Left hindlimb (tissue), 1 donor: ENCODE measurements around the gene AGRN.
"Not testable (repeated sequence)": the region's sequence is repeated elsewhere in the genome, so short reads cannot be mapped to it uniquely, and the experiment has no call there.

Experiments used
- DNase-seq: peaks from one replicate; pipeline ENCODE4 v3.0.0-alpha.2; 2018

Gene AGRN

DNA sequence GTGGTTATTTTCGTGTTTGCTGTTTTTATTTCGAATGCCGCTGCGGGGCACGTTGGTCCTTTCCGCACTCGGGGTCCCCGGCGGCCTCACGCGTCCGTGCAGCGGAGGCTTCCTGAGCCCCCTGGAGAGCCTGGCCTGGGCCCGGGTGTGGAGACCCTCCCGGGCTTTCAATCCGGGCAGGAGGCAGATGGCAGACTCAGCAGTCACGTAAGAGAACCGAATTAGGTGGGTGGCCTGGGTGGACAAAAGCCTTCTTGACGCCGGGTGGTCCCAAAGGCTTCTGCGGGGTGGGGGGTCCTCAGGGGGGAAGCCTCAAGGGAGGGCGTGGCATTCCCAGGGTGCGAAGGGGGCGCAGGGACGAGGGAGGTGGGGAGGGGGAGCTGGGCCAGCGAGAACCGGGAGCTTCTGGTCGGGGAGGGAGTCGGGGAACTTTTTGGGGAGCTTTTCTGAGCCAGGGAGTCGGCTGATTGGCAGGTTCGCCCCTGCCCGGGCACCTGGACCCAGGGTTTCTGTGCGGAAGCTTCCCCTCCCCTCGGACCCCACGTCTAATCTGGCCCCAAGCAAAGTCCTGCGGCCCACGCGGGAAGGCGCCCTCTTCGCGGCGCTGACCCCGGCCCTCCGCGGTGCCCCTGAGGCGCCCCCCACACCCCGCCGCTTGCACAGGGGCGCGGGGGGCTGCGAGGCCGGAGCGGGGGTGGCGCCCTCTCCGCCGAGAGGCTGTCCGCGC lies 18.7 kb upstream of the AGRN start:
- DNase-seq, result peak; percentile 57

DNA sequence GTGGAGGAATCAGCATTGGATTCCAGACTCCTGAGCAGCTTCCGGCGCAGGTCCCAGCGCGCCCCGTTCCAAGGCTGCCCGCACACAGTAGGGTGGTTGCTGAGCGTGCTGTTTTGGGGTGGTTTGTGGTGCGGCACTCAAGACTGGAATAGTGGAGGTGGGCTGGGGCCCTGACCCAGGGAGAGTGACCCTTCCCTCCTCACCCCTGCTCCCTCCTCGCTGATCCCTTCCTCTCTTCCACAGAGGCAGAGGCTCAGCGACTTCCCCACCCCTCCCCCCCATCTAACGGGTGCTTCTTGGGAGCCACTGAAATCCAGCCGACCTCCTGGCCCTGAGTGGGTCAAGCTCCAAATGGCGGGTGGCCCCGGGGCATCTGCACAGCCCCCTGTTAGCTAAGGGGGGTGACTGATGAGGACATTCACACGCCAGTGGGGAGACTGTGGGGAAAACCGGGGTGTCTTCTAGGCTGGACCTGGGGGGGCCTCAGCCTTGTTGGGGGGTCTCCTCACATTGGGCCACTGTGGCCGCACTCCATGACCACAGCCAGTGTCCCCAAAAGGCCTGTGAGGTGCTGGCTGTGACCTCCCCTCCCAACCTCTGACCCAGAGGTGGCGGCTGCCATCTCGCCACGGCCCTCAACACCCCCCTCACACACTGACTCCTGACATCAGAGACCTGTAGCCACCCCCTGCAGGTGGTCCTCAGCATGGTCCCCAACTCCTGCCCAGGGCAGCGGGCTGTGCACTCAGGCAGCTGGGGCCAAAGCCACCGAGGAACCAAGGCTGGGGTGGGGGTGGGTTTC lies 16.1 kb upstream of the AGRN start:
- no peak for DNase-seq

DNA sequence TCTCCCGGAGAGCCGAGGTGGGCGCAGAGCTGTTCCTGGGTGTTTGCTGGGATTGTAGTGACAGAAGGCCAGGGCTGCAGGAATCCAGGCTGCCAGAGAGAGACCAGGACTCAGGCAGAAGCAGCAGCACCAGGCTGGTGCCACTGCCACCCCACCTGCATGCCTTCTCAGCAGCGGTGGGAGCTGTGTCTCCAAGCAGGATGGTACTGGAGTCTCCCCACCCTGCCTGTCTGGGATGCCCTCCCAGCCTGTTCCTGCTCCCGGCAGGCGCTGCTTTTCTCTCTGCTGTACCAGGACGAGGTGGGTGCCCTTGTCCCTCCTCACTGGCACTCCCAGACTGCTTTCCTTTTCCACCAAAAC lies 15.5 kb upstream of the AGRN start:
- no peak for DNase-seq

DNA sequence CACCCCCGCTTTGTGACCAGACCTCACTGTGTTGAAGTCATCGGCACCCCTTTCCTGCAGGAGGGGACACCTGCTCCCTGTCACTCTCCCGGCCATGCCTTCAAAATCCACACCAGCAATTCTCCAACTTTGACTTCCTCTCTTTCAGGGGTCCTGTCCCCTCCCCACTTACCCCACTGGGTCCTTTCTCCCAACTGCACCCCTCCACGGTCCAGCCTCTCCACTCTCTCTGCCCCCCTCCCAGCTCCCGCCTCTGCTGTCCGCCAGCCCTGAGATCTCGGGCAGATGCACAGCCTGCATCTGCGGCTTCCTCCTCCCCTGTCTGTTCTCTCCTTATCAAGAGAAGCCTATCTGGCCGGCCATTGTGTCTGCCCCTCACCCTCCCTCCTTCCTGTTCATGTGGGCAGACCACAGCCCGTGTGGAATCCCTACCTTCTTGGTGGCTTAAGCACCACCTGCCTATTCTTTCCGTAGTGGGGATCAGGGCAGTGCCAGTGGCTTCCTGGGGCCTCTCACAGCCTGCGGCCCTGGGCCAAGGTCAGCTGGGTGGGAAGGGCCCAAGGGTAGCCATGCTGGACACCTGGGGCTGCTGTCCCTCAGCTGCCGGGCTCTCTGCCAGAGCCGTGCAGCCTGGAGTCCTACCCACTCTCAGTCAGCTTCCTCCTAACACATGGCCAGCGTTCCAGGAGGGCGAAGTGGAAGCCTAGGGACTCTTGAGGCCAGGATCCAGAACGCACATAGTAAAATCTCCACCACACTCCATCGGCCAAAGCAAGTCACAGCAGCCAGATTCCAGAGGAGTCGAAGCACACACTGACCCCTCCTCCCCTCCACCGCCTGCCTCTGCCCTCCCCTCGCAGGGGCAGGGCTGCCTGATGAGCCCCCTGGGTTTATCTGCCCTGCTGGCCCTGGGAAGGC lies 14.9 kb upstream of the AGRN start:
- DNase-seq, result peak; percentile 59

DNA sequence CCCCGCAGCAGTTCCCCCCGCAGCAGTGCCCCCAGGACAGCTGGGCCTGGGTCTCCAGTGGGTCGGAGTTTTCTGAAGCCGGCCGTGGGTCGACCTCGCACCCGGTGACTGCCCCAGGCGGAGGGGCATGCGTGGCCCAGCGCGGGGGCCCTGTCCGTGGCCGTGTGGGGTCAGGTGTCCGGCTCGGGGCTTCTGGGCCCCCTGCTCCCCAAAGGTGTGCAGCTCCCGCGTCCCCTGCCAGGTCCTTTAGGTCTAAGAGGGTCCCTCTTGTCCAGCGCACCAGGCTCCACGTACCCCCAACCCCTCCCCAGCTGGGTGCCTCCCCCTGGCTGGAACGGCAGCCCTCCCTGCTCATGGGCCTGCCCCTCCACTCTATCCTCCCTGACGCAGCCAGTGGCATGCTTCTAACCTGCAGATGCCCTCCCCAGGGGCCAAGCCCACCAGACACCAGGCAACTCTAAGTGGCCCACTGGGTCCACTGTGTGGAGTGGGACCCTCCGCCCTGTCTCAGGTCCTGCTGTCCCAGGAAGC lies 14.1 kb upstream of the AGRN start:
- DNase-seq, result no peak

DNA sequence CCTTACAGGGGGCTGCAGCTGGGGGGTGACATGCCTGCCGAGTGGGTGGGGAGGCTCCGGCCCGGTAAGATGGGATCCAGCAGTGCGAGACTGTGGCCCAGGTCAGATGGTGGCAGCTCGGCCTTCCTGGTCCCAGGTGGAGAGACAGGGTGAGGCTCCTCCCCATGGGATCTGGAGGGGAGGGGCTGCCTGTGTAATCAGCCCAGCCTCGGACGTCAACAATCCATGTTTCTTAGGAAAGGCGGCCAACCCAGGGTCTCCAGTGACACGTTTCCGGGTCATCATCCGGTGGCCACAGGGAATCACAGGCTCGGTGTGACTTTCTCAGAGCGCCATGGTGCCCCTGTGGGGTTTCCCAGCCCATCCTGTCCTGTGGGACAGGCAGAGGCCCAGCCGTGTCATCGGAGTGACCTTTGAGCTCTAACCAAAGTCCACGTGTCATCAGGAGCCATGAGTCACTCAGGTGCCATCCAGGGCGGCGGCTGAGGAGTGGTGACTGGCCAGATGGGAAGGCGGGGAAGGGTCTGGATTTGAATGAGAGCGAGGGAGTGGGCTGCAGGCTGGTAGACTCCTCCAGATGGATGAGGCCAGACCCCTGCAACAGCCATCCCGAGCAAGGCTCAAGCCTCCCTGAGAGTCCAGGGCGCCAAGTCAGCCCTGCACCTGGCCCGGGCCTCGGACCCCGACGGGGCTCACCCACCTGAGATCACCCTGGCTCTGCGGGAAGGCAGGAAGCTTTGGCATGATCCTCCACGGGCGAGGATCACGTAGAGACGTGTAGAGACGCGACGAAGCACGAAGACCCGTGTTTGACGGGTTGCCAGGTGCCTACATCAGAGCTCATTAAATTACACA lies 13.4 kb upstream of the AGRN start:
- DNase-seq, result no peak

DNA sequence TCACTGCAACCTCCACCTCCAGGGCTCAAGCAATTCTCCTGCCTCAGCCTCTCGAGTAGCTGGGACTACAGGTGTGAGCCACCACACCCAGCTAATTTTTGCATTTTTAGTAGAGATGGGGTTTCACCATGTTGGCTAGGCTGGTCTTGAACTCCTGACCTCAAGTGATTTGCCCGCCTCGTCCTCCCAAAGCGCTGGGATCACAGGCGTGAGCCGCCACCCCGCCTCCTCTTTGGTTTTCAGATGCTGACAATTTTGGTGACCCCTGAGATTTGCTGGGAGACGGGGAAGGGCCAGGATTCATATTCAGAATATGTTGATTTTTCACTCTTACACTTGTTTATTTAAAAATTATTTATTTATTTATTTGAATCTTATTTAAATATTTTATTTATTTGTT lies 9.8 kb upstream of the AGRN start:
- not testable (repeated sequence) for DNase-seq

DNA sequence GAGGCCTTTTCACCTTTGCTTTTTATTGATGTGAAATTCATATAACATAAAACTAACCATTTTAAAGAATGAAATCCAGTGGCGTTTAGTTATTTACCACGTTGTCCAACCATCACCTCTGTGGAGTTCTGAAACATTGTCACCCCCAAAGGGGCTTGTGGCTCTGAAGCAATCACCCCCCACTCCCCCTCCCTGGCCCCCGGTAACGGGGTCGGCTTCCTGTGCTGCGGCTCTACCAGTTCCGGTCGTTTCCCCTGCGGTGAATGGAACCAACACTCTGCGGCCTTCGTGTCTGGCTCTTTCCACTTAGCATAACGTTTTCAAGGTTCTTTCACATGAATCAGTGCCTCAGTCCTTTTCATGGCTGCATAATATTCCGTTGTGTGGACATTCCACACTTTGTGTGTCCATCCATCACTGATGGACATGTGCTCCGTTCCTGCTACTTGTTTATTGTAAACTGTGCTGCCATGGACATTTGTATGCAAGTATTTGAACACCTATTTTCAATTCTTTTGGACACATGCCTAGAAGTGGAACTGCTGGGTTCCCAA lies 8.4 kb upstream of the AGRN start:
- DNase-seq, result no peak

DNA sequence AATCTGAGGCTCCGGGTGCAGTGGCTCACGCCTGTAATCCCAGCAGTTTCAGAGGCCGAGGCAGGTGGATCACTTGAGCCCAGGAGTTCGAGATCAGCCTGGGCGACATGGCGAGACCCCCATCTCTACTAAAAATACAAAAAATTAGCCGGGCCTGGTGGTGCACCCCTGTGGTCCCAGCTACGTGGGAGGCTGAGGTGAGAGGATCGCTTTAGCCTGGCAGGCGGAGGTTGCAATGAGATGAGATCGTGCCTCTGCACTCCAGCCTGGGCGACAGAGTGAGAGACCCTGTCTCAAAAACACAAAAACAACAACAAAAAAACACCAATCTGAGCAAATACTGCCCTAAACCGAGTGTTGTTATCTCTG lies 7.2 kb upstream of the AGRN start:
- not testable (repeated sequence) for DNase-seq

DNA sequence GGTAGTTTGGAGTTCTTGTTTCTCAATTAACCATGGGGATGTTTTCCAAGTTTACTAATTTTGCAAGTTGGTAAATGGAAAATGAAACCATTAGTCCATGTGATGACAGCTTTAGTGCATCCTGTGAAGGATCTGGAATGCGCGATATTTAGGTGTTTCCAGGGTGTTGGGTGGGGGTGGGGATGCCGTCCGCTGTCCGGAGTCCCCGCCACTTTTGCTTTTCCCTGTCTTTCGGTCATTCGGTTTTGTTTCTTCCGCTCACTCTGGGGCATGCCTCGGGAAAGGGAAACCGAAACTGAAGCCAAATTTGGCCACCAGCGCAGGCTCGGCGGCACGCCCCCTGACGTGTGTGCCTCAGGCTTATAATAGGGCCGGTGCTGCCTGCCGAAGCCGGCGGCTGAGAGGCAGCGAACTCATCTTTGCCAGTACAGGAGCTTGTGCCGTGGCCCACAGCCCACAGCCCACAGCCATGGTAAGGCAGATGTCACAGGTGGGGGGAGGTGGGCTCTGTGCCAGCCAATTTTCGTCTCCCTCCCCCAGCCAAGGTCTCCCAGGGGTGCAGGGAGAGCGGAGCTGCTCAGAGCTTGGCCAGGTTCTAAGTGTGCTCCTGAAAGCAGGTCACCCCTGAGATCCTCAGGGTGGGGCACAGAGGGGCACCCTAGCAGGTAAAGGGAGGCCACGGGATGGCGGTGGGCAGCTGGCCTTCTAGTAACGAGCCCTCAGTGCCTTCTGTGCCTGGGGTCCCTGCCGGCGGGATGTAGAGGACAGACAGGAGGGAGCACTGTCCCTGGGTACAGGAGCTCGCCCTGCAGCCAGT lies 6.6 kb upstream of the AGRN start, which contains the start of gene ISG15:
Gene ISG15 (plus strand): TSS at position 393 of the 817 bp plus-strand sequence. CDS start 77 bp downstream, at position 470.
- peak; percentile 90 for DNase-seq

DNA sequence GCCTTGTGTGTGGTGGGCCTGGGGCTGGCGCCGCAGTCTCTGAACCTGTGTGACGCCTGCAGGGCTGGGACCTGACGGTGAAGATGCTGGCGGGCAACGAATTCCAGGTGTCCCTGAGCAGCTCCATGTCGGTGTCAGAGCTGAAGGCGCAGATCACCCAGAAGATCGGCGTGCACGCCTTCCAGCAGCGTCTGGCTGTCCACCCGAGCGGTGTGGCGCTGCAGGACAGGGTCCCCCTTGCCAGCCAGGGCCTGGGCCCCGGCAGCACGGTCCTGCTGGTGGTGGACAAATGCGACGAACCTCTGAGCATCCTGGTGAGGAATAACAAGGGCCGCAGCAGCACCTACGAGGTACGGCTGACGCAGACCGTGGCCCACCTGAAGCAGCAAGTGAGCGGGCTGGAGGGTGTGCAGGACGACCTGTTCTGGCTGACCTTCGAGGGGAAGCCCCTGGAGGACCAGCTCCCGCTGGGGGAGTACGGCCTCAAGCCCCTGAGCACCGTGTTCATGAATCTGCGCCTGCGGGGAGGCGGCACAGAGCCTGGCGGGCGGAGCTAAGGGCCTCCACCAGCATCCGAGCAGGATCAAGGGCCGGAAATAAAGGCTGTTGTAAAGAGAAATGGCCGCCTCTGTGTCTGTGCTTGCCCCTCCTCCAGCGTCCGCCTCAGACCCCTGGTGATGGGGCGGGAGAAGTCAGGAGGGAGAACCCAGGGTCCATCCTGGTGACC lies 5.8 kb upstream of the AGRN start:
- DNase-seq, result peak; percentile 40

DNA sequence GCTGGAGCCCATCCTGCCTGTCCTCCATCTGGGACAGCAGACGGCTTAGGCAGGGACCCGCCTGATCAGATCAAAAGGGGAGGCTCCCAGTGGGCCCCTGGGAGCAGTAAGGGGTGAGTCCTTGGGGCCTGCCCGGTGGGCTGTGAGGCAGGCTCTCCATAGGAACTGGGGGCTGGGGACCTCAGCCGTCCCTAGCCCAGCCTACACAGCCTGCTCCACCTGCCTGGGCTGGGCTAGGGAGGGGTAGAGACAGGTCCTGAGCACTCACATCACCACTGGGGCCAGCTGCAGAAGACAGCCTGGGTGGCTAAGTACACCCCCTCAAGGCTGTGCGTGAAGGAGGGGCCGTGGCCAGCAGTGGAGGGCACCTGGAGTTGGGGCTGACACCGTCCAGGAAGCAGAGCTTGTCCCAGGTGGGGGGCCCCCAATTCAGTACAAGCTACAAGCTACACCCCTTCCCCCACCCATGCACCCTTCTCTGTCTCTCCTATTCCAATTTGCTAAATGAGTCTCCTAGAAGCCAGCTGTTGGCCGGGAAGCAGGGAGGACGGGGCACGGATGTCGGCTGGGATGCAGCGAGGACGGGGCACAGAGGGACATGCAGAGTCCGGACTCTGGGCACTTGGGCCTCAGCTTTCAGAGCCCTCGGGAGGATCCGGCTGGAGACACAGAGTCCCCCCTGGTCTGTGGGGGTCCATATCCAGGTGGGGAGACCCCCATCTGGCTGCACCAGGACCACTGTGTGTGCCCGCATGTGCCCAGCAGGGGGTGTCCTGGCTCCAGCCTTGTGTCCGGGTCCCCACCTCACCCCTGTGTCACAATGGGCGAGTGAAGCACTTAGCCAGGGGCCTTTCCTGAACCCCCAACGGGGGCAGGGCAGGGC lies 4.9 kb upstream of the AGRN start:
- peak; percentile 37 for DNase-seq

DNA sequence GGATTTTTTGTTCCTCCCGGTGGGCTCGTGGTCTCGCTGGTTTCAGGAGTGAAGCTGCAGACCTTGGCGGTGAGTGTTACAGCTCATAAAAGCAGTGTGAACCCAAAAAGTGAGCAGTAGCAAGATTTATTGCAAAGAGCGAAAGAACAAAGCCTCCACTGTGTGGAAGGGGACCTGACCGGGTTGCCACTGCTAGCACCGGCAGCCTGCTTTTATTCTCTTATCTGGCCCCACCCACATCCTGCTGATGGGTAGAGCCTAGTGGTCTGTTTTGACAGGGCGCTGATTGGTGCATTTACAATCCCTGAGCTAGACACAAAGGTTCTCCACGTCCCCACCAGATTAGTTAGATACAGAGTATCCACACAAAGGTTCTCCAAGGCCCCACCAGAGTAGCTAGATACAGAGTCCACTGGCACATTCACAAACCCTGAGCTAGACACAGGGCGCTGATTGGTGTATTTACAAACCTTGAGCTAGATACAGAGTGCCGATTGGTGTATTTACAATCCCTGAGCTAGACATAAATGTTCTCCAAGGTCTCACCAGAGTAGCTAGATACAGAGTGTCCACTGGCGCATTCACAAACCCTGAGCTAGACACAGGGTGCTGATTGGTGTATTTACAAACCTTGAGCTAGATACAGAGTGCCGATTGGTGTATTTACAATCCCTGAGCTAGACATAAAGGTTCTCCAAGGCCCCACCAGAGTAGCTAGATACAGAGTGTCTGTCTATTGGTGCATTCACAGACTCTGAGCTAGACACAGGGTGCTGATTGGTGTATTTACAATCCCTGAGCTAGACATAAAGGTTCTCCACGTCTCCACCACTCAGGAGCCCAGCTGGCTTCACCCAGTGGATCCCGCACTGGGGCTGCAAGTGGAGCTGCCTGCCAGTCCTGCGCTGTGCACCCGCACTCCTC lies 2.3 kb upstream of the AGRN start:
- not testable (repeated sequence) for DNase-seq

DNA sequence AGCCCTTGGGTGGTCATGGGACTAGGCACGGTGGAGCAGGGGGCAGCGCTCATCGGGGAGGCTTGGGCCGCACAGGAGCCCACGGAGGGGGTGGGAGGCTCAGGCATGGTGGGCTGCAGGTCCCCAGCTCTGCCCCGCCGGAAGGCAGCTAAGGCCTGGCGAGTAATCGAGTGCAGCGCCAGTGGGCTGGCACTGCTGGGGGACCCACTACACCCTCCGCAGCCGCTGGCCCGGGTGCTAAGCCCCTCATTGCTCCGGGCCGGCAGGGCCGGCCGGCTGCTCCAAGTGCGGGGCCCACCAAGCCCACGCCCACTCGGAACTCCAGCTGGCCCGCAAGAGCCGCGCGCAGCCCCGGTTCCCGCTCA lies 1.6 kb upstream of the AGRN start:
- DNase-seq, result not testable (repeated sequence)

DNA sequence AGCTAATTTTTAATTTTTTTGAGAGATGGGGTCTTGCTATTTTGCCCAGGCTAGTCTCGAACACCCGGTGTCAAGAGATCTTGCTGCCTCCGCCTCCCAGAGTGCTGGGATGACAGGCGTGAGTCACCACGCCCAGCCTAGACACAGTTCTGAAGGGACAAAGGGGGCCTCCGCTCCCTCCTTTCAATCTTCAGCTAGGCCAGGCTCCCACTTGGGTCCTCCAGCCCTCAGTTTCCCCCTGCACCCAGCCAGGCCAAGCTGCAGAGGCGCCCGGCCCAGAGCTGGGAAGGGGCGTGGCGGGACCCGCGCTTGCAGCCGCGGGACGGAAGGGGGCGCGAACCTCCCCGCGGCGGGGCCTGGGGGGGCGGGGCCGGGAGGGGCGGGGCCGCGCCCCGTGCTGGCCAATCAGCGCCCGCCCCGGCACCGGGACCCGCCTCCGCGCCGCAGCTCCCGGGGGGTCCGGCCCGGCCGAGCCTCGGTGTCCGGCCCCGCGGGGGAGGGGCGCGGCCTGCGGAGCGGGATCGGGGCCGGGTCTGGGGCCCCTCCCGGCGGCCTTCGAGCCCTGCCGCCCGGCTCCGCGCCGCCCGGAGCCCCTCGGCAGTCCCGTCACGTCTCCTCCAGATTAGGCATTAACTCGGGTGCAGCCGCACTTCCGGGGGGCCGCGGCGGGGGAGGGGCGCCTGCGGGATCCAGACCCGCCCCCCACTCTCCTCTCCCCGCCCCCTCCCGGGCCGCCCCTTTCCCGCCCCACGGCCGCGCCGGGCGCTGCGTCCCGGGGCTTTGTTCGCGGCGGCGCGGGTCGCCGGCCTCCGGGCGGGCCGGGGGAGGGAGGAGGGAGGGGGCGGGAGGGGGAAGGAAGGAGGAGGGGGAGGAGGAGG lies 559 bp upstream of the AGRN start:
- DNase-seq, result peak; percentile 91

DNA sequence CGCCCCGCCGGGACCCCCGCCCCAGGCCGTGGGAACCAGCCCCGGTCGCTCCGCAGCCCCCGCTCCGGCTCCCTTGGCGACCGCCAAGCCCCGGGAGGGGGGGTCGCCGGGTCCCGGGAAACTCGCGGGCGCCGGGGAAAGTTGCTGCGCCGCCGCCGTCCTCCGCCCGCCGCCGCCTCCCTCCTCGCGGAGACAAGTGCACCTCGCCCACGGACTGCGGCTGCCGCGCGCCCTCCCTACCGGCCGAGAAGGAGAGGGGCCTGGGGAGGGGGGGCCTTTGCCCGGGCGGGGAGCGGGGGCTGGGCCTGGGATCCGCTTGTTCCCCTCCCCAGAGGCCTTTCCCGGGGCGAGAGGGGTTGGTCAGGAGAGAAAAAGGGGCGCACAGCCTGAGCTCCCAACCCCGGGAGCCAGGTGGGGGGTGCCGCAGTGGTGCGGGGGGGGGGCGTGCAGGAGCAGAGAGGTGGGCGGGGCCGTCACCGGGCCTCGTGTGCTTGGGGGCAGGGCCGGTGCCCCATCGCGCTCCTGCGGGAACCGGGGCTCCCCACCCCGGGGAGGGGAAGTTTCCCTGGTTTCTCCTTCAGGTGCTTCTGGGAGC lies 592 bp downstream of the AGRN start:
- DNase-seq, result no peak
